Measurements from ENCODE around the gene ZCCHC2.

- TF ChIP-seq CTCF (IDR thresholded peaks at IDR 0.05) (no peak), POLR2A (IDR thresholded peaks at IDR 0.05) (no peak)
Measured at GRCh38 chr18:62519684-62520083, 3.1 kb upstream of the ZCCHC2 start.

All from esophagus squamous epithelium (tissue), 4 donors.